Measurements from ENCODE around the gene ONECUT2.

The ONECUT2 gene

GRCh38 chr18:57430079-57431001 is 4.8 kb upstream of the ONECUT2 start:
- TF ChIP-seq EZH2 (IDR thresholded peaks at IDR 0.05; ENCODE audit: borderline replicate concordance, low read length): no peak
- TF ChIP-seq, protein P1, sequence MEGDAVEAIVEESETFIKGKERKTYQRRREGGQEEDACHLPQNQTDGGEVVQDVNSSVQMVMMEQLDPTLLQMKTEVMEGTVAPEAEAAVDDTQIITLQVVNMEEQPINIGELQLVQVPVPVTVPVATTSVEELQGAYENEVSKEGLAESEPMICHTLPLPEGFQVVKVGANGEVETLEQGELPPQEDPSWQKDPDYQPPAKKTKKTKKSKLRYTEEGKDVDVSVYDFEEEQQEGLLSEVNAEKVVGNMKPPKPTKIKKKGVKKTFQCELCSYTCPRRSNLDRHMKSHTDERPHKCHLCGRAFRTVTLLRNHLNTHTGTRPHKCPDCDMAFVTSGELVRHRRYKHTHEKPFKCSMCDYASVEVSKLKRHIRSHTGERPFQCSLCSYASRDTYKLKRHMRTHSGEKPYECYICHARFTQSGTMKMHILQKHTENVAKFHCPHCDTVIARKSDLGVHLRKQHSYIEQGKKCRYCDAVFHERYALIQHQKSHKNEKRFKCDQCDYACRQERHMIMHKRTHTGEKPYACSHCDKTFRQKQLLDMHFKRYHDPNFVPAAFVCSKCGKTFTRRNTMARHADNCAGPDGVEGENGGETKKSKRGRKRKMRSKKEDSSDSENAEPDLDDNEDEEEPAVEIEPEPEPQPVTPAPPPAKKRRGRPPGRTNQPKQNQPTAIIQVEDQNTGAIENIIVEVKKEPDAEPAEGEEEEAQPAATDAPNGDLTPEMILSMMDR (IDR thresholded peaks at IDR 0.05; ENCODE audit: low read length): no peak
- Histone ChIP-seq H3K4me1 (ENCODE audit: insufficient read depth, low read length, severe bottlenecking) (no peaks in the 10 kb centered on the region), H3K9ac (ENCODE audit: low read length) (no peak overlapping the region), H3K9me2 (ENCODE audit: low read depth, low read length) (no peaks in the 10 kb centered on the region), H3K27ac (ENCODE audit: low read depth, low read length, poor library complexity, severe bottlenecking) (no peak overlapping the region), H3K4me2 (ENCODE audit: low read length) (no peak overlapping the region), H3K27me3 (ENCODE audit: insufficient read depth, low read length) (no peaks in the 10 kb centered on the region), H3K79me2 (ENCODE audit: insufficient read depth, low read length) (no peaks in the 10 kb centered on the region), H3F3A (ENCODE audit: insufficient read depth, low read length) (no peaks in the 10 kb centered on the region), H4K20me1 (ENCODE audit: insufficient read depth, low read length) (no peaks in the 10 kb centered on the region), H3K36me3 (ENCODE audit: insufficient read depth, low read length) (no peaks in the 10 kb centered on the region), H3K9me3 (ENCODE audit: low read length) (no peaks in the 10 kb centered on the region), H3K4me3 (ENCODE audit: low read depth, low read length, poor library complexity, severe bottlenecking) (no peak overlapping the region), H2AFZ (ENCODE audit: low read length) (no peak overlapping the region)

DNA sequence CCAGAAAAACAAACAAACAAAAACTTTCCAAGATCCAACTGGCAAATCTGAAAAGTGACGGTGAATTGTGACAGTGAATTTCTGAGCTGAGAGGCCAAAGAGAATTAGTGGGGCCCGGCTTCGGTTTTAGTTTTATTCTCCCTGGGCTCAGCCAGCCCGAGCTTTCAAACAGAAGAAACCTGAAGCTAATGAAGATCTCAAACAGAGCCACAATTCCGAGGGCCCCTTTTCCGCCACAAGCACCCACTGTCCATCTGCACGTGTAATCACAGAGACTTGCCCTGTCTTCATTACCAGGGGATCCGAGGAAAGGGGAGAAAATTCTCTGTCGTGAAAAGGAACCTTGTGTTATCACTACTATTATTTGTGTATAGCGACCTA is 4.2 kb upstream of the ONECUT2 start:
- Histone ChIP-seq H3K27me3 (ENCODE audit: insufficient read depth, low read length) (no peaks in the 10 kb centered on the region), H2AFZ (ENCODE audit: low read length) (no peak overlapping the region), H3K9me2 (ENCODE audit: low read depth, low read length) (no peaks in the 10 kb centered on the region), H3K36me3 (ENCODE audit: insufficient read depth, low read length) (no peaks in the 10 kb centered on the region), H3K9ac (ENCODE audit: low read length) (no peak overlapping the region), H3K4me2 (ENCODE audit: low read length) (no peak overlapping the region), H3K9me3 (ENCODE audit: low read length) (no peaks in the 10 kb centered on the region), H3K4me1 (ENCODE audit: insufficient read depth, low read length, severe bottlenecking) (no peaks in the 10 kb centered on the region), H3K79me2 (ENCODE audit: insufficient read depth, low read length) (no peaks in the 10 kb centered on the region), H4K20me1 (ENCODE audit: insufficient read depth, low read length) (no peaks in the 10 kb centered on the region), H3K4me3 (ENCODE audit: low read depth, low read length, poor library complexity, severe bottlenecking) (no peak overlapping the region), H3F3A (ENCODE audit: insufficient read depth, low read length) (no peaks in the 10 kb centered on the region), H3K27ac (ENCODE audit: low read depth, low read length, poor library complexity, severe bottlenecking) (no peak overlapping the region)
- no peak for TF ChIP-seq EZH2 (IDR thresholded peaks at IDR 0.05; ENCODE audit: borderline replicate concordance, low read length)
- TF ChIP-seq, protein P1 (IDR thresholded peaks at IDR 0.05; ENCODE audit: low read length): no peak

DNA sequence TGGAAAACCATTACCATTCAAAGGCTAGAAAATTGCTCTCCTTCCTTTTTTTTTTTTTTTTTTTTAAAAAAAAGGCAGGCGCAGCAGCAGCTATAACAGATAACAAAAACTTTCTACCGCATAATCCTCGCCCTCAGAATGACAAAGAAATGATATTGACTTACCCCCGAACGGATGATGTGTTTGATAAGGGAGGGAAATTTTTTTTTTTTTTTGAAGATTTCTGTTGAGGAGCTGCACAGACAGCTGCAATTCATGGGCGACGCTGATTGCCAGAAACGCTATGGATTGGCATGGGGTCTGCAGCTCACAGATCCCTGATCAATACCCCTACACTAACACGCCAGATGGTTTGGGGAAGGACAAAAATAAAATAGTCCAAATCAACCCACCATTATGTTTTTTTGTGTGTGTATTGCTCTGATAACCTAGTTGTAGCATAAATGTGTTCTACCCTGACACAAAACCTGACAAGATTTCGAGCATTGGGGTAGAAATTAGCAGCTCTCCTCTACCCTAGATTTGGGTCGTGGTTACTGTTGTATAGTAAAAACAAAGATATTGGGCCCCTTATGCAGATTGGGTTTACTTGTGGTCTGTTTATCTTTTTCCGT is 3.6 kb upstream of the ONECUT2 start:
- H3K4me1 ChIP-seq (ENCODE audit: insufficient read depth, low read length, severe bottlenecking): no peaks in the 10 kb centered on the region
- no peak for TF ChIP-seq EZH2 (IDR thresholded peaks at IDR 0.05; ENCODE audit: borderline replicate concordance, low read length)
- TF ChIP-seq, protein P1 (IDR thresholded peaks at IDR 0.05; ENCODE audit: low read length): no peak

More for the DNA sequence above, 3.6 kb upstream of the ONECUT2 start:
- H3F3A ChIP-seq (ENCODE audit: insufficient read depth, low read length): no peaks in the 10 kb centered on the region
- H3K4me2 ChIP-seq (ENCODE audit: low read length): no peak overlapping the region
- no peak overlapping the region for H2AFZ ChIP-seq (ENCODE audit: low read length)
- no peak overlapping the region for H3K27ac ChIP-seq (ENCODE audit: low read depth, low read length, poor library complexity, severe bottlenecking)
- no peaks in the 10 kb centered on the region for H3K9me3 ChIP-seq (ENCODE audit: low read length)
- H3K79me2 ChIP-seq (ENCODE audit: insufficient read depth, low read length): no peaks in the 10 kb centered on the region
- H3K36me3 ChIP-seq (ENCODE audit: insufficient read depth, low read length): no peaks in the 10 kb centered on the region
- no peak overlapping the region for H3K9ac ChIP-seq (ENCODE audit: low read length)
- no peak overlapping the region for H3K4me3 ChIP-seq (ENCODE audit: low read depth, low read length, poor library complexity, severe bottlenecking)
- H4K20me1 ChIP-seq (ENCODE audit: insufficient read depth, low read length): no peaks in the 10 kb centered on the region
- no peaks in the 10 kb centered on the region for H3K9me2 ChIP-seq (ENCODE audit: low read depth, low read length)
- H3K27me3 ChIP-seq (ENCODE audit: insufficient read depth, low read length): no peaks in the 10 kb centered on the region

Data from OCI-LY1 (cell line).